ENCODE results near the gene SRGAP2B. TPM values are rescaled to one million over a fixed set of nuclear protein-coding genes. Genes with fewer than 3 reads are reported as not detected.
"Not testable (repeated sequence)": the region's sequence is repeated elsewhere in the genome, so short reads cannot be mapped to it uniquely, and the experiment has no call there.

SRGAP2B gene
- total RNA-seq, 1 donor from 2014 or later: 25.8 TPM

DNA sequence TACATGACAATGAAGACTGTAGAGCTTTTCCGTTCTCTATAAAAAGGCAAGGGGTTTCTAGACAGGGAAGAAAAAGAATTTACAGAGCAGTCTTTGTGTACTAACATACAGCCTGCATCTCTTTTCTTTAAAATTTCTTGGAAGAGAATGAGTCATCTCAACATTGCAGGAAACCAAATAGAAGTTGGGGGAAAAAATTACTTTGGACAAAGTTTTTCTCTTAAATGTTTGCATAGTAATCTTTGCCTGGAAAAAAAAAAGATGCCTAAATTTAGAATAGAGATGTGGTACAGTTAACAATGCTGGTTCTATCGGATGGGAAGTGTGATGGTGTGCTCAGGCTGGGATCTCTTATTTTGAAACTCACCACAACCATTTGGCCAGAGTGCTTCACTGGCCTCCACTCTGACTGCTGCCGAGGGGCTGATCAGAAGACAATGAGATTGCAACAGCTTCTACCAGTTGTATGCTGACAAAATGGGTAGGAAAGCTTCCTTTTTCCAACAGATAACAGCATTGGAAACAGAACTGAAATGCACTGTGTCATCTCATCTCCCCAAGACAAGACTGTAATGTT, 177.0 kb downstream of the SRGAP2B start:
- not testable (repeated sequence) for H3K27me3 Mint-ChIP-seq (ENCODE audit: low read depth); DNase-seq (ENCODE audit: low spot score in 2 of 2, unreplicated experiment in 2 of 2); H3K4me3 Mint-ChIP-seq; H3K4me1 Mint-ChIP-seq; H3K27ac Mint-ChIP-seq; H3K36me3 Mint-ChIP-seq; H3K9me3 Mint-ChIP-seq

GRCh38 chr1:144917154-144918026, 177.7 kb downstream of the SRGAP2B start:
- DNase-seq (ENCODE audit: low spot score in 2 of 2, unreplicated experiment in 2 of 2); H3K27ac Mint-ChIP-seq: not testable (repeated sequence)

GRCh38 chr1:144913977-144914734, 181.0 kb downstream of the SRGAP2B start:
- H3K4me3 Mint-ChIP-seq; DNase-seq (ENCODE audit: low spot score in 2 of 2, unreplicated experiment in 2 of 2); H3K4me1 Mint-ChIP-seq; H3K36me3 Mint-ChIP-seq; H3K27me3 Mint-ChIP-seq (ENCODE audit: low read depth); H3K27ac Mint-ChIP-seq; H3K9me3 Mint-ChIP-seq: not testable (repeated sequence)

More at GRCh38 chr1:144917154-144918026, 177.7 kb downstream of the SRGAP2B start:
- not testable (repeated sequence) for H3K36me3 Mint-ChIP-seq; H3K27me3 Mint-ChIP-seq (ENCODE audit: low read depth); H3K4me3 Mint-ChIP-seq; H3K9me3 Mint-ChIP-seq; H3K4me1 Mint-ChIP-seq

DNA sequence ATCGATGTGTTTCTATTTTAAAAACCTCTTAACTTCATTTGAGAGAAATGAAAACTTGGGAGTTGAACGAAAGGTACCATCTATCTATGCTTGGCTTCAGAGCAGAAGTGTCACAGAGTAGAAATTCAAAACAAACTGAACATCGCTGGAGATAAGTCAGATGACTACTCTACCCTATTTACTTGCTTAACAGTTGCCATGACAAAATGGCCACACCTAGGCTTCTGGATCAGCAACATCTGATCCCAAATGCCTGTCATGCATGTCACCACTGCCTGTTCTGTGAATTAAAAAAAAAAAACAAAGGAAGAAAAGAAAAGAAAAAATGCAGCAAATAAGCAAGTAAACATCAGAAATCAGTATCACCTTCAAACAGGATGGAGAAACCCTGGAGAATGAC, 181.7 kb downstream of the SRGAP2B start:
- H3K27ac Mint-ChIP-seq; DNase-seq (ENCODE audit: low spot score in 2 of 2, unreplicated experiment in 2 of 2); H3K27me3 Mint-ChIP-seq (ENCODE audit: low read depth); H3K4me3 Mint-ChIP-seq; H3K4me1 Mint-ChIP-seq; H3K9me3 Mint-ChIP-seq; H3K36me3 Mint-ChIP-seq: not testable (repeated sequence)

GRCh38 chr1:144910729-144911128, 184.4 kb downstream of the SRGAP2B start:
- not testable (repeated sequence) for H3K36me3 Mint-ChIP-seq; H3K9me3 Mint-ChIP-seq; H3K27ac Mint-ChIP-seq; H3K4me3 Mint-ChIP-seq; H3K27me3 Mint-ChIP-seq (ENCODE audit: low read depth); H3K4me1 Mint-ChIP-seq; DNase-seq (ENCODE audit: low spot score in 2 of 2, unreplicated experiment in 2 of 2)

DNA sequence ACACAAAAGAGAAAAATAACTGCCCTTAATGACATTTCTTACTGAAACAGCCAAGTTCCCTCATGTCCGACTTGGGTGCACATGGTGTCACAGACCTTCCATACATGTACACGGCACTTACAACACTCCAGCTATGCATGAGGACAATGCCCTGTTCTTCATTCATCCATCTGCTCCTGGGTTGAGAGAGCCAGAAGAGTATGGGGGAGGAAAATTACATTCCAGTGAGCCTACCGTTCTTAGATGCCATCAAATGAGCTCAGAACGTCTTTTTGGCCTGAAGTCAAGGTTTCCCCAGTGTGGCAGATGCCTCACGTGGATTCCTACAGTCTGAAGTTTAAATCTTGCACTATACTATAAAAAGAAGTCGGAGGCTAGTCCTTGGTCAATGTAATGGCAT, 194.3 kb downstream of the SRGAP2B start:
- H3K4me3 Mint-ChIP-seq, H3K27ac Mint-ChIP-seq: not testable (repeated sequence)

GRCh38 chr1:144894454-144895201, 200.5 kb downstream of the SRGAP2B start:
- H3K4me3 Mint-ChIP-seq; H3K27ac Mint-ChIP-seq; H3K27me3 Mint-ChIP-seq (ENCODE audit: low read depth); DNase-seq (ENCODE audit: low spot score in 2 of 2, unreplicated experiment in 2 of 2); H3K4me1 Mint-ChIP-seq; H3K36me3 Mint-ChIP-seq; H3K9me3 Mint-ChIP-seq: not testable (repeated sequence)

More for the DNA sequence above, 194.3 kb downstream of the SRGAP2B start:
- H3K9me3 Mint-ChIP-seq; DNase-seq (ENCODE audit: low spot score in 2 of 2, unreplicated experiment in 2 of 2); H3K4me1 Mint-ChIP-seq; H3K27me3 Mint-ChIP-seq (ENCODE audit: low read depth); H3K36me3 Mint-ChIP-seq: not testable (repeated sequence)

DNA sequence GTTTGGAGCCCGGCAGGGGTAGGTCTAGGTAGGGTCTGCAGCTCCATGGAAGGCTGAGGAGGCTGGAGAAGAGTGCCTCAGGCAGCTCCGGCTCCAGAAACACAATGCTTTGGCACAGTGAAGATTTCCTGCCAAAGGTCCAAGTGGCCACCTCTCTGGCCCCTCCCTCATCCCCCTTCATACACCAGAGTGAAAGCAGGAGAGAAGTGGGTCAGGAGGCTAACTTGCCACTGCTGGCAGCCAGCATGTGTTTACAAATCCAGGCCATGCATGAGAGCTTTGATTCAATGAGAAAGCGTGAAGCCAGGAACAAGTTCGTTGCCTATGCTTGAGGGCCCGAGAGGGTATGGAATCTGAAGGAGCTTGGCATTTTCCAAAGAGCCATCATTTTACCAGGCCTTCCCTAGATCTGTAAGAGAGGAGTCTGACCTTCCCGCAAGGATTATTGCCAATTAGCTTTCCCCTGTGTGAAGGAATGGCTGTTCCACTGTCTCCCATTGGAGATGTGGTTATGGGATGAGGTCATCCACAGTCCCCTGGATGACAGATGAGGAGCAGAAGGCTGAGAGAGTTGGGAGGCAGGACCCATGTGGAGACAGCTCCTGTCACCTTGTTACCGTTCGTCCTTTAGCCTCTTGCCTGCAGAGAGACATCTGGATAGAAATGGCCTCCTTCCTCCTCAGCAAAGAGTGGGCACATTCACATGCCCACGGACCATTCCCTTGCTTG, 201.3 kb downstream of the SRGAP2B start:
- not testable (repeated sequence) for H3K36me3 Mint-ChIP-seq; DNase-seq (ENCODE audit: low spot score in 2 of 2, unreplicated experiment in 2 of 2); H3K4me3 Mint-ChIP-seq; H3K27me3 Mint-ChIP-seq (ENCODE audit: low read depth); H3K4me1 Mint-ChIP-seq; H3K9me3 Mint-ChIP-seq; H3K27ac Mint-ChIP-seq

DNA sequence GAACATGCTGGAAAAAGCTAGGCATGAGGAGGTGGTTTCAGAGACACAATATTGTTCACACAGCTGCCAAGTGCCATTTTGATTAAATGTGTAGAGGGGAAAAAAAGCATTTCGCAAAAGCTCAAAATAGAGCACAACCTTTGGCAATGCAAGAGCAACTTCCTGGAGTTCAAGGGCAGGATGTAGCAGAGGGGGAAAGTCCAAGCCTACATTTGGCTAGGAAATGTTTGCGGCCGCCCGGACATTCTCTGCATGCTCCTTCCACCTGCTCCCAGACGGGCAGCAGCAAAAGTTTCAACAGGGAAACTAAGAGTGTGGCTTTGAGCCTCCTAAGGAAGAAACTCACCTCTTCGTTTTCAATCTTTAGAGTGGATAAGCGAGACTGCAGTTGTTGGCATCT, 202.1 kb downstream of the SRGAP2B start:
- H3K36me3 Mint-ChIP-seq; DNase-seq (ENCODE audit: low spot score in 2 of 2, unreplicated experiment in 2 of 2); H3K4me1 Mint-ChIP-seq; H3K9me3 Mint-ChIP-seq; H3K27me3 Mint-ChIP-seq (ENCODE audit: low read depth); H3K4me3 Mint-ChIP-seq; H3K27ac Mint-ChIP-seq: not testable (repeated sequence)

GRCh38 chr1:144889450-144890115, 205.5 kb downstream of the SRGAP2B start:
- not testable (repeated sequence) for H3K4me1 Mint-ChIP-seq; H3K4me3 Mint-ChIP-seq; H3K36me3 Mint-ChIP-seq; DNase-seq (ENCODE audit: low spot score in 2 of 2, unreplicated experiment in 2 of 2); H3K9me3 Mint-ChIP-seq; H3K27ac Mint-ChIP-seq; H3K27me3 Mint-ChIP-seq (ENCODE audit: low read depth)

DNA sequence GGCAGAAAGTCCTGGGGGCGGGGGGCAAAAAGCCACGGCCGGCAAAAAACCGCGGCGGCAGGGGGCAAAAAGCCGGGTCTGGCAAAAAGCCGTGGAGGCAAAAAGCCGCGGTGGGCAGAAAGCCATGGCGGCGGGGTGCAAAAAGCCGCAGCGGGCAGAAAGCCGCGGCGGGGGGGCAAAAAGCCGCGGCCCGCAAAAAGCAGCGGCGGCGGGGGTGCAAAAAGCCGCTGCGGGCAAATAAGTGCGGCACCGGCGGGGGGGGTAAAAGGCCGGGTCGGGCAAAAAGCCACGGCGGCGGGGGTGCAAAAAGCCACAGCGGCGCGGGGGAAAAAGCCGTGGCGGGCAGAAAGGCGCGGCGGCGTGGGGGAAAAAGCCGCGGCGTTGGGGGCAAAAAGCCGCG, 212.1 kb downstream of the SRGAP2B start:
- not testable (repeated sequence) for H3K27me3 Mint-ChIP-seq (ENCODE audit: low read depth)

GRCh38 chr1:144882343-144882742, 212.8 kb downstream of the SRGAP2B start:
- H3K27me3 Mint-ChIP-seq (ENCODE audit: low read depth); H3K36me3 Mint-ChIP-seq; H3K4me1 Mint-ChIP-seq; H3K27ac Mint-ChIP-seq; H3K9me3 Mint-ChIP-seq; DNase-seq (ENCODE audit: low spot score in 2 of 2, unreplicated experiment in 2 of 2); H3K4me3 Mint-ChIP-seq: not testable (repeated sequence)

More for the DNA sequence above, 212.1 kb downstream of the SRGAP2B start:
- H3K4me3 Mint-ChIP-seq: peak overlapping the region; percentile 43
- H3K36me3 Mint-ChIP-seq; H3K27ac Mint-ChIP-seq; H3K4me1 Mint-ChIP-seq; DNase-seq (ENCODE audit: low spot score in 2 of 2, unreplicated experiment in 2 of 2); H3K9me3 Mint-ChIP-seq: not testable (repeated sequence)
